T-helper 22 cell (primary cell): Measurements from ENCODE around the gene RBPMS2.
"Not testable (repeated sequence)": the region's sequence is repeated elsewhere in the genome, so short reads cannot be mapped to it uniquely, and the experiment has no call there.

Source experiments
- DNase-seq: peaks from one replicate; pipeline ENCODE4 v3.0.0-alpha.2; 2020; ENCODE audit warnings: low read depth

The RBPMS2 gene

DNA sequence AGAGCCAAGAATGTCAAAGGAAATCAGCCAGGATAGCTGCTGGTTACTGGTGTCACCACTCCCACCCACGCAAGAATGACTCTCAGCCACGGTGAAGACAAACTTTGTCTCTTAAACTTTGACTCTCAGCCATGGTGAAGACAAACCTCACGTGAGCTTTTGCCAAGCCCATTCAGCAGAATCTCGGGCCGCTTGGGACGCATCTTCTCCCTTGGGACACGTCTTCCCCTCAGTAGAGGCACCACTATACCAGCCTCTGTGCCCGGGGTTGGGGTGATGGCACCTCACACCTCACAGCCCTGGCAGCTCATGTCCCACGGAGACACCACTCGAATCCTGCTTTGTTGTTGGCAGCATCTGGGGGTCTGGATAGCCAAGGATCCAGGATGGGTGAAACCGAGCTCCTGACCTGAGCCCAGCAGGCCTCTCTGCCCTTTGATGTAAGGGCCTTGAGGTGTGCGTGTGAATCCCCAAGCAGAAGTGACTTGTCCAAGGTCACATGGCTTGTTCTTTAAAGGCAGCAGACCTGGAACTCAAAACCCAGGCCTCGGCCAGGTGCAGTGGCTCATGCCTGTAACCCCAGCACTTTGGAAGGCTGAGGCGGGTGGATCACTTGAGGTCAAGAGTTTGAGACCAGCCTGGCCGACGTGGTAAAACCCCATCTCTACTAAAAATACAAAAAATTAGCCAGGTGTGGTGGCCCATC is 21.8 kb downstream of the RBPMS2 start:
- DNase-seq, result no peak

DNA sequence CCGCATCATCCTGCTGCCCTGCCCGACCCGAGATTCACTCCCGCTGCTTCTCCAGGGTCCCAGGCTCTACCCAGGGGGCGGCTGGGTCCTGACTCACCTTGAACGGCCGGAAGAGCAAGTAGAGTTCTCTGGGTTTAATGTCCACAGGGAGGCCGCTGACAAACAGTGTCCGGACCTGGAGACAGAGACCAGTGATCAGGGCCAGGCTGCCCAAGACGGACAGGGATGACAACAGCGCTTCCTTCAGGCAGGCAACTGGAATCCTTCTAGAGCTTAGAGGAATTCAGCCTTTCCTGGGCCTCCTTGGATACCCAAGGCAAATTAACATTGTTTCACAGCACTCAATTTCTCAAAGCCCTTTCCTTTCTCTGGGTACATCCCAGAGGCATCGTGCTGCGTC is 23.9 kb downstream of the RBPMS2 start:
- DNase-seq, result no peak

DNA sequence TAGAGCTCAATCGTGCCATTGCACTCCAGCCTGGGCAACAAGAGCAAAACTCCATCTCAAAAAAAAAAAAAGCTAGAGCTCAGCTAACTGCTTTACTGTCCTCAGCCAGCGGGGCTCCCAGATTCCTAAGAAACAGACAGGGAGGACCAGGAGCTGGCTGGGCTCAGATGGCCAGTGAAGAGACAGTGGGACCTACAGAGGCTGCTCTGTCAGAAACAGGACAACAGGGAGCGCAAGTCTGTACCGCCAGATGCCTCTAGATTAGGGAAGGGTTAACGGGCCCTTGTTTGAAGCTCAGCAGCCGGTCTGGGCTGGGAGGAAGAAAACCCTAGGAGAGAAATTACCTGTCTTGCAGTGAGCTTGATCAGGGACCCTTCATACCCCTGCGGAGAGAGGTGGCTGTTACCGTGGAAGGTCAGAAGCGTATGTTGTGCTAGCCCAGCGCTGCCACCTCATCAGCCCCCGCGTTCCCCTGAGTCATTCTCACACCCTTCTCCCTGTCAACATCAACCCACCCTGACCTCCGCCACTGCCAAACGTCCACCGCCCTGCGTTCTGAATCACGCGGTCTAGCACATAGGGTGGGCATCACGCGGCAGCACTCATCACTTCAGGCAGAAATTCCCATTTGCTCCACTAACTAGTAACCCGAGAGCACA is 25.3 kb downstream of the RBPMS2 start:
- DNase-seq, result no peak

DNA sequence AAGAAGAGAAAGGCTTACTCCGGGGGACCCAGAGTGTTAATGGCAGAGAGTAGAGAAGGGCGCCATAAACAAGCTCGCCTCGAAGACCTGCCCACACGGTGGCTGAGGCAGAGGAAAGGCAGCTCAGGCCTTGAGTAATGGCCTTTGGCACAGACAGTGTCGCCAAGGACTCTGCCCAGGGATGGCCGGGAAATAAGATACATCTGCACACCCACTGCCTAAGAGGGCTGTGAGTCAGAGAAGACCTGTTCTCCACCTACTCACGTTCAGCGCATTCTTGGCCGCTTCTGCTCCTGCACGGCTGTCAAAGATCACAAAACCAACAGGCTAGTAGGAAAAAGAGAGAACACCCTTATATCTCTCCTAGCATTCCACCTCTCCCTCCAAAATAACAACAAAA is 26.2 kb downstream of the RBPMS2 start:
- no peak for DNase-seq

DNA sequence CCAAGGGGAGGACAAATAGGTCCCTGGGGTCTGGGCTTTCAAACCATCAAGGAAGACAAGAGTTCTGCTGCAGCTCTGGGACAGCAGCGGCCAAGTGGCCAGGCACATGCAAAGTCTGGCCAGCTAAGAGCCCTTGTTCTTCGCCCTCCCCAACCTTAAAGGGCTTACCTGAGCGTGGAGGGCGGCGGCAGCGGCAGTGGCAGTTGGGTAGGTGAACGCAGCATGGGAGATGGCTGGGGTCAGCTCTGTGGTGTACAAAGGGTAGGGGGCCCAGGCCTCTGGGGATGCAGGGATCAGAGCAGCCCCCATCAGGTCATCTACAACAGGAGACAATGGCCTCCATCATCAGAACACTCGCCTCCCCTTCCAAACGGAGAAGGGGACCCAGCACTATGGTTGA is 27.1 kb downstream of the RBPMS2 start:
- no peak for DNase-seq

DNA sequence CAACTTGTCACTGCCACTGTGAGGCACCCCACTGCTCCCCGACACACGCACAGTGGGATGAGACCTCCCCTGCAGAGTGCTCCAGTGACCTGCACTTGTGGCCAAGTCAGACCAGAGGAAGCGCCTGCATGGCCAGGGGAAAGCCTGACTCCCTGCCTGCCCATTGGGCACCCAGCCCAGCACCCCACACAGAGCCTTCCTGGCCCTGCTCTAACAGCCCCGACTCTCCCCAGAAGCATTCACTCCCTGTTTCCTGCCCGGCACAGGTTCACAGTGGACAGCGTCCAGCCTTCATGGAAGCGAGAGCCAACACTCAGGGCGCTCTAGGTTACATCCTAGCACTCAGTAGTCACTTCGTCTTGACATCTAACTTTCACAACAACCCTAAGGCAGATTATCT is 27.8 kb downstream of the RBPMS2 start:
- DNase-seq, result no peak

DNA sequence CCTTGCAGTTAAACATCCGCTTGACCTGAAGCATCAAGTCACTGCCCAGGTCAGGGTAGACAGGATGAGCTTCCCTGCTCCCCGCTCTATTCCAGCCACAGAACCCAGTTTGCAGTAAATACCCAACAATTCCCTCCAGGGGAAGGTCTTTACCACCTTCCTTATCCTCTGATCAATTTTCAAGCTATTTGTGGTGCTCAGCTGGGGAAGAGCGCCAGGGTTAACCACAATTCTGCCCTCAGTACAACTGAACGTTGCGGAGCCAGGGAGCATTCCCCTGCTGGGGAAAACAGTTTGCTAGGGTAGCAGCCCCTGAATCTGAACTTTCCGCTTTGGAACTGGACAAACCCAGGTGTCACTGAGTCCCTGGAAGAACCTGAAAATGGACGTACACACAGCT is 28.5 kb downstream of the RBPMS2 start:
- DNase-seq, result no peak

DNA sequence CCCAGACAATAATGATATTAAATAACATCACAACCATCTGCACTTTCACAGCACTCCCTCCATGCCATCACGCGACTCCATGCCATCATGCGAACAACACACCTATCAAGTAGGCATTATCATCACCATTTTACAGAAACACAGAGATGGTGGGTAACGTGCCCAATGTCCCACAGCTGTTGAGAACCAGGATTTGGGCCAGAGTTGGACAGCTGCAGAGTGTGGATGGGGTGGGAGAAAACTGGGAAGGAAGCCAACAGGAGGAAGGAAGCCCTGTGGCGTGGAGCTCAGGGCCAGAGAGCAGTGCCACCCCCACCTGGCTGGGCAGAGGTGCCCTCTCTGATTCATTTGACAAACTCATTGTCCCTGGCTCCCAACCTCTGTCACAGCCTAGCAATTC is 29.0 kb downstream of the RBPMS2 start:
- DNase-seq, result no peak

DNA sequence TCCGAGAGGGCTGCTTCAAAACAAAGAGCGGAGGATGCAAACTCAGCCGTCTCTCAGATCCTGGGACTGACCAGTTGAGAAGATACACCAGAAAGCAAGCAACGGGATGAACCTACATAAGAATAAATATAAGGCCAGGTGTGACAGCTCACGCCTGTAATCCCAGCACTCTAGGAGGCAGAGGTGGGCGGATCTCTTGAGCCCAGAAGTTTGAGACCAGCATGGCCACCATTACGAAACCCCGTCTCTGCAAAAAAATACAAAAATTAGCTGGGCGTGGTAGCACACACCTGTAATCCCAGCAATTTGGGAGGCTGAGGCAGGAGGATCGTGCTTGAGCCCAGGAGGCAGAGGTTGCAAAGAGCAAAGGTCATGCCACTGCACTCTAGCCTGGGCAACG is 31.7 kb downstream of the RBPMS2 start:
- DNase-seq, result no peak

DNA sequence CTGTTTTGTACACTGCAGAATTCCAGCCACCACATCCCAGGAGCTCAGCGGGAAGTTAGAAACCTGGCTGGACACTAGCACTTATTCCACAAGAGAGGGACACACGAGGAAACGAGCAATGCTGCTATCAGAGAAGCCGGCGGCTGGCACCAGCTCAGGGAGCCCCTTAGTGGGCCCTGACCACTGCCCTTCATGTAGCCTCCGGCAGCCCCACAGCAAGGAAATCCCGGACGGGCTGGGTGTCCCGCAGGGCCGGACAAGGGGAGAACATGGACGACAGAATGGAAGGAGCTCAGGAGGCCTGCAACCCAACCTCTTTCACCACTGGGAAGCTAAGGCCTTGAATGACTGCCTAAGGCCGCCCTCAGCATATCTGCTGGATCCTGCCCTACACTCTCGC is 32.5 kb downstream of the RBPMS2 start:
- no peak for DNase-seq

DNA sequence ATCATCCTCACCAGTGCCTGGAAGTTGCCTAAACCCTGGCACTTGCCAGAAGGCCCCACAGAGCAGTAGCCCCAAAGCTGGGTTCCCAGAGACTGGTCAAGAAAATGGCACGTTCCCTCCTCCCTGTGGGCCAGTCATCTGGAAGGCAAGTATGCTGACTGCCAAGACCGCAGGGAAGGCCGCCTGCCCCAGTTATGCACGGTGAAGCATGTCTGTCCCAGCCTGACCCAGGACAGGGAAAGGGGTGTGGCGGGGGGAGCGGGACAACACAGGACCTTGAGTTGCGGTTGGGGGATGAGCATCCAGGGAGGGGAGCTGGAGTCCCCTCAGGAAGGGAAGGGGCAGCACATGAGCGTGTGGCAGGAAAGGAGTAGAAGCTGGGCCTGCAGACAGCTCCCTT is 33.0 kb downstream of the RBPMS2 start:
- no peak for DNase-seq

DNA sequence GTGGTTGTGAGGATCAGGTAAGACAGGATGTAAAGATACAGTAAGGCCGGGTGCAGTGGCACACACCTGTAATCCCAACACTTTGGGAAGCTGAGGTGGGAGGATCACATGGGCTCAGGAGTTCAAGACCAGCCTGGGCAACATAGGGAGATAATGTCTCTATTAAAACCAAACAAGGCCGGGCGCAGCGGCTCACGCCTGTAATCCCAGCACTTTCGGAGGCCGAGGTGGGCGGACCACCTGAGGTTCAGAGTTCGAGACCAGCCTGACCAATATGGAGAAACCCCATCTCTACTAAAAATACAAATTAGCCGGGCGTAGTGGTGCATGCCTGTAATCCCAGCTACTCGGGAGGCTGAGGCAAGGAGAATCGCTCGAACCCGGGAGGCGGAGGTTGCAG is 33.7 kb downstream of the RBPMS2 start:
- DNase-seq, result not testable (repeated sequence)

DNA sequence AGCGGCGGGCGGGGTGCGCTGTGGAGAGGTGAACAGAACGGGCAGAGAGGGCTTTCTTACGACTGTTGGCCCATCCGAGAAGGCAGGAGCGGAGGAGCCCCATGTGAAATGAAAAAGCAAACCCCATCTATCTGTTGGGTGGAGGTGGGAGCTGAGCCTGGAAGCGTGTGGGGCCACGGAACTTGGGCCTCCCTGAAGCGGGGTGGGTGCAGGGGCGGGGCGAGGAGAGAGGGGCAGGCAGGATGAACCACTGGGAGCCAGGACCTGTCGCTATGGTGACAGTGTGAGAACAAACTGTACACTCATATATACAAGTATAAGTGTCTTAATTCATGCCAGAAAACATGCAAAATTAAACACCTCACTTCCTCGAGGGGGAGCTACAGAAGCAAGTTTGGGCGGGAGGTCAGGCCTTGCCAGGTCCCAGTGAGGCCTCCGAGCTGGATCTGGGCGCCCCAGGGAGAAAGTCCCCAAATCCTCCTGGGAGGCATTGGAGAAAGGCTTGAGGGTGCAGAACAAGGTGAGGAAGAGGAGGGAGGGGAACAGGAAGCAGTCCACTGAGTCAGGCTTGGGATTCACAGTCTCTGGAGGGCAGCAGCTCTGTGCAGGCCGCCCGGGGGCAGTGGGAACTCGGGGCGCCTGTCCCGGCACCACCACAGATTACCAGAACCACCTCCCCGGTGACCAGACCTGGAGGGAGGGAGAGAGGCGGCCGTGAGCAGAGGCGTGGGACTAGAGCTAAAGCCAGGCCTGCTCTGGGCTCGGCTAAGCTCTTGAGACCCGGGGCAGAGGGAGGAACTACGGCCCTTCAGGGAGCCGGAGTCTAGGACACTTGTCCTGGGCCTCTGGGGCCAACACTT is 34.8 kb downstream of the RBPMS2 start:
- DNase-seq, result no peak

DNA sequence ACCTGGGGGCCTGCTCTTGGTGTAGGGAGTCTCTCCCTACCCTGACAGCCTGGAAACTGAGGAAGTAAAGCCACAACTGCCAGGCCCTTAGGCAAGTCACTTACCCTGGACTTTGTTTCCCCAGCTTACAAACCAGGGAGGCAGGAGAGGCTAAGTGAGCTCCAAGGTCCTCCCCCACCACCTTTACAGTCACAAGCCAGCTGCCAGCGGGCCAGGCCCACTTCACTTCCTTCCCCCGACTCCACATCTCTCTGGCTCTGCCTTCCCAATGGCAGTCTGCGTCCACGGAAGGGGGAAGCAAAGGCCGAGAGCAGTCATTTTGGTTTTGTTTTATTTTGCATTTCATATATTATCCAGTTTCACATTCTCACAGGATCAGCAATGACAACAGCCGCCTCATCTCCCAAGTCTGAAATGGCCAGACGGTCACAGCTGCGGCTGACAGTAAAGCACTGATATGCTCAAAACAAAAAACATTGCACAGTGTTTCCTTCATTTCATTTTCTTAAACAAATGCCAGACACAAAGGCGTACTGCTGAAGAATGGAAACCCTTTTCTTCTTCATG is 35.7 kb downstream of the RBPMS2 start:
- no peak for DNase-seq

DNA sequence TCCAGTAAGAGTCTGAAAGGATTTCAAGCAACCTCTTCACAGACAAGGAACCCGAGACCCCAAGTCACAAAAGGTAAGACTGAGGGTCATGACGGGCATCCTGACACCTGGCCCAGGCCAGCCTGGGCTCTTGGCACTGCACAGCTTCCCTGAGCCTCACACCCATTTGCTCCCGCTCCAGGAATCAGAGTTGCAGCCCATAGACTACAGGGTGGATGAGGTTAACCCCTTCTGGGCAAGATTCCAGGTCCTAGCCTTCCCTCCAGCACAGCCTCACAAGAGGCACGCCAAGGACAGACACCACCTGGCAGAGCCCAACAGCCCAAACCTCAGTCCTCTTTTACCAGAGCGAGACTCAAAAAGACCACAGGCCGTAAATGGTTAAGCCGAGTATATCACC is 36.2 kb downstream of the RBPMS2 start:
- no peak for DNase-seq

DNA sequence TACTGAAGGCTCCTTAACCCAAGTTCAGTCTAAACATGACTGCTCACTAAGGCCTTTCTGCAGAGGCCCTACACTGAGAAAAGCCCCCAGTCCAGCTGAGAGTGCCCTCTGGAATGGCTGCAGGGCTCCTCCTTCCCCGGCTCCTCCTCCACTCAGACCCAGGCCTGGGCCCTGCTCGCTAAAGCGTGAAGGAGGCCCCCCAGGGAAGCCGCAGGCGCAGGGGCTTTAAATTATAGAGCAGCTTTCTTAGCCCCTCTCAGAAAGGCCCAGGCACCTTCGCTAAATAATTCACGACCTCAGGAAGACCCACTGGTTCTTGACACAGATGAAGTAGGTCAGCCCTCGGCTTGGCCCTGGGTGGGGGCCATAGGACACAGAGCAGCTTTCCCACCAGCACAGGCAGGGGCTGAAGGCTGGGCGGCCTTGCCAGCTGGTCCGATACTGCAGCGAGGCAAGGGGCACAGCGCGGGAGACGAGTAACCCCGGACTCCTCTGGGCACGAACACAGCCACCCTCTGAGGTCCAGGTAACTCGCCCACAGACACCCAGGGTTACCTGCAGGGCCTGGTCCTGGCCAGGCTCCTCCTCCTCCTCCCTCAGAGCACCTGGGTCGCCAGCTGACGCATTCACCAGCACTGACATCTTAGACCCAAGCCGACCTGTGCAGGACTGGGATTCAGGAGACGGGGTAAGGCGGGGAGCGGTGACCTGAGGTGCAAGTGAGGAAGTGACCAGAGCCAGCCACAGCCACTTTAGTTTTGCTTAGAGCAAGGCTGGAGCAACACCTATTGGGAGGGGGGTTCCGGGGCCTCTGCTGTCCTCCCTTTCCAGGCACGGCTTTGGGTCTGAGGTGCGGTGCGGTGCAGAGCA is 36.9 kb downstream of the RBPMS2 start:
- no peak for DNase-seq

DNA sequence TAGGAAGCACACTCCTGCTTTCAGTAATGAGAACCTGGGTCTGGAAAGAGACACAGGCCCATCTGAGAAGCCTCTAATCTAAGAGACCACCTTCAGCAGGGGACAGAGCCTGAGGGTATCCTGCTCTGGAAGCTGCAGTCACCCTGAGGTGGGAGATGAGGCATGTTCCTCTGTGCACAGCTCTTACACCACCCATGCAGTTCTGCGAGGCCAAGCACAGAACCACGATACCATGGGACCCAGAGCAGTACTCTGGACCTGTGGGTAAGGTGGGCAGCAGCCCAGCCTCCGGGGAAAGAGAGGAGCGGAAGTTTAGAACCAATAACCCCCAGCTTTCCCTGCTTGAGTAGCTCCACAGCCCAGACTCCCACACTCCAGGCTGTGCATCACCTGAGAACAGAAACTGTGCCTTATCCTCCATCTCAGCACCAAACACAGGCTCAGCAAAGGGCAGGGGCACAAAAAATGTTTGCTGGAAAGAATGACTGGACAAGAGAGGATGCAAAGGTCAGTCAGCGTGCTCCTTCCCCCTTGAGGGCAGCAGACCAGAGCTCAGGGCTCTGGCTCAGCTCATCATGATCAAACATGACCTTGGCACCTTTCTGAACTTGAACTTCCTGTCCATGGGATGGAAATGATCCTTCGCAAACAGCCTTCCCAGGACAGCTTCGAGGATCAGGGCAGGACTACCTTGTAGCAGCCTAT is 43.1 kb downstream of the RBPMS2 start:
- no peak for DNase-seq

DNA sequence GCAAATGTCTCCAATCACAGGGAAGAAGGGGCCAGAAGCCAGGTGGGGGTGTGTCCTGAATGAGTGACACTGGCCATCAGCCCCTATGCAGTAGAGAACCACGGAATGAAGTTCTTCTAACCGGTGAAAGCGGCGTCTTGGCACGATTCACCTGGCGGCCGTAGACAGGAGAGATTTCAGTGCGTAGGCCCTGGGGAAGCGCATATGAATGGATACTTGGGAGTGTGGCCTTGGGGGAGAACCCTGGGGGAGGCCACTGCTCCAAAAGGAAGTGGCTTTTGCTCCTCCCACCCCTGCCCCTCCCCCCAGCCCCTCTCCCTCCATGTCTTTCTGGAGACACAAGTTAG is 43.6 kb downstream of the RBPMS2 start:
- DNase-seq, result no peak

DNA sequence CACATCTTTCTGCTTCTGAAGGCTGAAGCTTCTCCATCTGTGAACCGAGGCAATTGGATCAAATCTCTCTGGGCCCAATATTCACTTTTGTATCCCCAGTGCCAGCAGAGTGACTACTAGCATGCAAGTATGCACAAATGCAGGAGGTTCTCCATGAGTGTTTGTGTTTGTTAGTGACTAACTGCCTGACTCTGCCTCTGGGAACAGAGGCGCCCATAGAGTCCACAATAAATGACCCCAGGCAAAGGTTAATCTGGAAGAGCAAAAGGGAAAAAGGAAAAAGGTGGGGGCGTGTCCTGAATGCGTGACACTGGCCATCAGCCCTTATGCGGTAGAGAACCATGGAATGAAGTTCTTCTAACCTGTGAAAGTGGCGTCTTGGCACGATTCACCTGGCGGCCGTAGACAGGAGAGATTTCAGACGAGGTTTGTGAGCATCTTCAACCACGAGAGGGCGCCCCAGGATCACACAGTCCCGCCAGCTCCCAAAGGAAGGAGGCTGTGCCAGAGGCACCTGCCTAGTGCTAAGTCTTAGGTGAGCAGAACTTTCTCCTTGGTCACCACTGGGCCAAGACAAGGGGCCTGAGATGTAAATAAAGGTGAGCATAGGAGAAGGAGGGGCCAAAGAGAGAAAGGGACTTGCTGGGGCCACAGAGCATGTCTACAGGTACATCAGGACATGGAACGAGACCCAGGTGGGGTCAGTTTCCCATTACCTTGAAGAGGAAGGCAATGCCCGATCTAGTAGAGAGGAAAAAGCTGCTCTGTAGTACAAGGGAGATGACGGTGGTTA is 44.2 kb downstream of the RBPMS2 start:
- peak; percentile 58 for DNase-seq

DNA sequence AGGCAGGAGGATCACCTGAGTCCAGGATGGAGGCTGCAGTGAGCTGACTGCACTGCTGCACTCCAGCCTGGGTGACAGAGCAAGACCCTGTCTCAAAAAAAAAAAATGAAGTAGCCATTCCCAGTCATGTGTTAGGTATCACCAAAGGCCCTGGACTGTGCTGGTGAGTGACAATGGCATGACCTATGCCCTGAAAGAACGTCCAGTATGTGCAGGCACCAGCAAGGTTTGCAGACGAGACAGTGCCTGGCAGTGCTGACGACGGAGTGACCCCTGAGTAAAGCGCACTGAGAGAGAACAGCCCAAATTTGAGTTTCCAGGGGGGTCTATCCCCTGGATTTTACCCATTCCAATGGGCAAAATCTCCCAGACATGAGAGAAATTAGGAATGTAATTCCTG is 45.2 kb downstream of the RBPMS2 start:
- no peak for DNase-seq
